ENCODE data around the gene ALK. TPM values are rescaled to one million over a fixed set of nuclear protein-coding genes. Genes with fewer than 3 reads are reported as not detected.

Gene ALK
- total and polyA plus RNA-seq, 2 donors, result 0.19 to 0.21 TPM

- WGBS, result 56% methylated on average over 2 of the region's 2 CpGs
- Histone ChIP-seq H3K27me3 (ENCODE audit: control insufficient read depth in 2 of 2, insufficient read depth in 1 of 2, low read length in 1 of 2) (no peaks in the 10 kb centered on the region), H3K4me1 (ENCODE audit: control insufficient read depth in 2 of 2, insufficient read depth in 2 of 2, low read length in 2 of 2) (no peaks in the 10 kb centered on the region), H3K9me3 (ENCODE audit: control insufficient read depth in 2 of 2, insufficient read depth in 1 of 2, low read length in 1 of 2) (no peaks in the 10 kb centered on the region), H3K36me3 (ENCODE audit: control insufficient read depth in 2 of 2, insufficient read depth in 2 of 2, low read length in 1 of 2) (no peaks in the 10 kb centered on the region), H3K27ac (ENCODE audit: low read depth in 1 of 2, low read length in 1 of 2) (no peak overlapping the region), H3K4me3 (ENCODE audit: low read length in 2 of 2) (no peak overlapping the region)
- no peak for DNase-seq (ENCODE audit: low read depth in 6 of 9, low spot score in 9 of 9)
Measured at GRCh38 chr2:29449499-29449898, 471.9 kb downstream of the ALK start.

GRCh38 chr2:29448096-29448688, 473.2 kb downstream of the ALK start:
- no peaks in the 10 kb centered on the region for H3K36me3 ChIP-seq (ENCODE audit: control insufficient read depth in 2 of 2, insufficient read depth in 2 of 2, low read length in 1 of 2)
- no peak for DNase-seq (ENCODE audit: low read depth in 6 of 9, low spot score in 9 of 9)
- H3K4me1 ChIP-seq (ENCODE audit: control insufficient read depth in 2 of 2, insufficient read depth in 2 of 2, low read length in 2 of 2), result no peaks in the 10 kb centered on the region
- no peaks in the 10 kb centered on the region for H3K9me3 ChIP-seq (ENCODE audit: control insufficient read depth in 2 of 2, insufficient read depth in 1 of 2, low read length in 1 of 2)
- H3K4me3 ChIP-seq (ENCODE audit: low read length in 2 of 2), result no peak overlapping the region
- H3K27me3 ChIP-seq (ENCODE audit: control insufficient read depth in 2 of 2, insufficient read depth in 1 of 2, low read length in 1 of 2), result no peaks in the 10 kb centered on the region
- WGBS, result 87% methylated on average over 8 of the region's 8 CpGs
- H3K27ac ChIP-seq (ENCODE audit: low read depth in 1 of 2, low read length in 1 of 2), result no peak overlapping the region

DNA sequence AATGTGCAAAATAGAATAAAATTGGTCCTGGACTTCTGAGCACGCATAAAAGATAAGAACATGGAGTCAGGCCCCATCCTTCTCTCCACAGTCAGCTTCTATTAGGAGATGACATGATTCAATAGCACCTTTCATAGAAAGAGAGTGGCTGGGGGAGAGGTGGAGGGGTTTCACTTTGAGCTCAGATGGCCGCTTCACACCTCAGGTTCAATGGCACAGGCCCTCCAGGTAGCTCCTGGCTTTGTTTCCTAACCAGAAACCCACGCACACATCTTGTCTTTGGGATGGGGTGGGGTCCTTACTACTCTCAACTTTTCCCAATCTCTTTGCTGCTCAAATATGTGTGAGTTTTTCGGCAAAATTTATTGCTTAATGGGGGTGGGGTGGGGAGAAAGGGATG, 473.9 kb downstream of the ALK start:
- 93% methylated on average over 4 of the region's 4 CpGs for WGBS
- no peak for DNase-seq (ENCODE audit: low read depth in 6 of 9, low spot score in 9 of 9)

GRCh38 chr2:29446847-29447246, 474.5 kb downstream of the ALK start:
- Histone ChIP-seq H3K4me1 (ENCODE audit: control insufficient read depth in 2 of 2, insufficient read depth in 2 of 2, low read length in 2 of 2) (no peaks in the 10 kb centered on the region), H3K27me3 (ENCODE audit: control insufficient read depth in 2 of 2, insufficient read depth in 1 of 2, low read length in 1 of 2) (no peaks in the 10 kb centered on the region), H3K36me3 (ENCODE audit: control insufficient read depth in 2 of 2, insufficient read depth in 2 of 2, low read length in 1 of 2) (no peaks in the 10 kb centered on the region), H3K4me3 (ENCODE audit: low read length in 2 of 2) (no peak overlapping the region), H3K27ac (ENCODE audit: low read depth in 1 of 2, low read length in 1 of 2) (no peak overlapping the region), H3K9me3 (ENCODE audit: control insufficient read depth in 2 of 2, insufficient read depth in 1 of 2, low read length in 1 of 2) (no peaks in the 10 kb centered on the region)
- WGBS, result 85% methylated on average over 4 of the region's 4 CpGs
- no peak for DNase-seq (ENCODE audit: low read depth in 6 of 9, low spot score in 9 of 9)

More for the DNA sequence above, 473.9 kb downstream of the ALK start:
- Histone ChIP-seq H3K4me1 (ENCODE audit: control insufficient read depth in 2 of 2, insufficient read depth in 2 of 2, low read length in 2 of 2) (no peaks in the 10 kb centered on the region), H3K36me3 (ENCODE audit: control insufficient read depth in 2 of 2, insufficient read depth in 2 of 2, low read length in 1 of 2) (no peaks in the 10 kb centered on the region), H3K27ac (ENCODE audit: low read depth in 1 of 2, low read length in 1 of 2) (no peak overlapping the region), H3K27me3 (ENCODE audit: control insufficient read depth in 2 of 2, insufficient read depth in 1 of 2, low read length in 1 of 2) (no peaks in the 10 kb centered on the region), H3K9me3 (ENCODE audit: control insufficient read depth in 2 of 2, insufficient read depth in 1 of 2, low read length in 1 of 2) (no peaks in the 10 kb centered on the region), H3K4me3 (ENCODE audit: low read length in 2 of 2) (no peak overlapping the region)

GRCh38 chr2:29444150-29444549, 477.2 kb downstream of the ALK start:
- Histone ChIP-seq H3K4me3 (ENCODE audit: low read length in 2 of 2) (no peak overlapping the region), H3K27ac (ENCODE audit: low read depth in 1 of 2, low read length in 1 of 2) (no peak overlapping the region), H3K36me3 (ENCODE audit: control insufficient read depth in 2 of 2, insufficient read depth in 2 of 2, low read length in 1 of 2) (no peaks in the 10 kb centered on the region), H3K9me3 (ENCODE audit: control insufficient read depth in 2 of 2, insufficient read depth in 1 of 2, low read length in 1 of 2) (no peaks in the 10 kb centered on the region), H3K27me3 (ENCODE audit: control insufficient read depth in 2 of 2, insufficient read depth in 1 of 2, low read length in 1 of 2) (no peaks in the 10 kb centered on the region), H3K4me1 (ENCODE audit: control insufficient read depth in 2 of 2, insufficient read depth in 2 of 2, low read length in 2 of 2) (no peaks in the 10 kb centered on the region)
- DNase-seq (ENCODE audit: low read depth in 6 of 9, low spot score in 9 of 9), result no peak
- WGBS, result 97% methylated on average over 3 of the region's 3 CpGs

DNA sequence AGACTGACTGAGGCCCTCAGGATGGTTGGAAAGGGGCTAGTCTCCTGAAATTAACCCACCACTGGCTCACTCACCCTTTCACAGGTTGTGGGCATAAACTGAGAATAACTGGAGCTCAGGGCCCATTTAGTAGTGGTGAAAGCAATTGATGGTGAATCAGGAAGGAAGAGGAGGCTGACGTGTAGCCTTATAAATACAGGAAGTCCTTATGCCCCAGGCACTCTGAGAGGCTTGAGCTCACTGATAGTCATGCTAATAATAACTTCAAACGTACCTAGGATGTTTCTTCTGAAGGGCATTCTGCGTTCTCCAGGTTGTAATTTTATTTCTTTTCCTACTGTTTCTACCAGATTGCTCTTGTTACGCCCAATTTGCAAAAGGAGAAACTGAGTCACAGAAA, 477.8 kb downstream of the ALK start:
- H3K27me3 ChIP-seq (ENCODE audit: control insufficient read depth in 2 of 2, insufficient read depth in 1 of 2, low read length in 1 of 2), result no peaks in the 10 kb centered on the region
- 50% methylated on average over 4 of the region's 4 CpGs for WGBS
- no peaks in the 10 kb centered on the region for H3K9me3 ChIP-seq (ENCODE audit: control insufficient read depth in 2 of 2, insufficient read depth in 1 of 2, low read length in 1 of 2)
- no peaks in the 10 kb centered on the region for H3K4me1 ChIP-seq (ENCODE audit: control insufficient read depth in 2 of 2, insufficient read depth in 2 of 2, low read length in 2 of 2)
- no peak overlapping the region for H3K4me3 ChIP-seq (ENCODE audit: low read length in 2 of 2)
- H3K36me3 ChIP-seq (ENCODE audit: control insufficient read depth in 2 of 2, insufficient read depth in 2 of 2, low read length in 1 of 2), result no peaks in the 10 kb centered on the region
- DNase-seq (ENCODE audit: low read depth in 6 of 9, low spot score in 9 of 9), result no peak
- H3K27ac ChIP-seq (ENCODE audit: low read depth in 1 of 2, low read length in 1 of 2), result no peak overlapping the region

- H3K4me1 ChIP-seq (ENCODE audit: control insufficient read depth in 2 of 2, insufficient read depth in 2 of 2, low read length in 2 of 2), result no peaks in the 10 kb centered on the region
- no peaks in the 10 kb centered on the region for H3K9me3 ChIP-seq (ENCODE audit: control insufficient read depth in 2 of 2, insufficient read depth in 1 of 2, low read length in 1 of 2)
- no peaks in the 10 kb centered on the region for H3K36me3 ChIP-seq (ENCODE audit: control insufficient read depth in 2 of 2, insufficient read depth in 2 of 2, low read length in 1 of 2)
- H3K27me3 ChIP-seq (ENCODE audit: control insufficient read depth in 2 of 2, insufficient read depth in 1 of 2, low read length in 1 of 2), result no peaks in the 10 kb centered on the region
- DNase-seq (ENCODE audit: low read depth in 6 of 9, low spot score in 9 of 9), result no peak
- H3K27ac ChIP-seq (ENCODE audit: low read depth in 1 of 2, low read length in 1 of 2), result no peak overlapping the region
- WGBS, result 85% methylated on average over 4 of the region's 4 CpGs
- H3K4me3 ChIP-seq (ENCODE audit: low read length in 2 of 2), result no peak overlapping the region
Measured at GRCh38 chr2:29443151-29443550, 478.2 kb downstream of the ALK start.

DNA sequence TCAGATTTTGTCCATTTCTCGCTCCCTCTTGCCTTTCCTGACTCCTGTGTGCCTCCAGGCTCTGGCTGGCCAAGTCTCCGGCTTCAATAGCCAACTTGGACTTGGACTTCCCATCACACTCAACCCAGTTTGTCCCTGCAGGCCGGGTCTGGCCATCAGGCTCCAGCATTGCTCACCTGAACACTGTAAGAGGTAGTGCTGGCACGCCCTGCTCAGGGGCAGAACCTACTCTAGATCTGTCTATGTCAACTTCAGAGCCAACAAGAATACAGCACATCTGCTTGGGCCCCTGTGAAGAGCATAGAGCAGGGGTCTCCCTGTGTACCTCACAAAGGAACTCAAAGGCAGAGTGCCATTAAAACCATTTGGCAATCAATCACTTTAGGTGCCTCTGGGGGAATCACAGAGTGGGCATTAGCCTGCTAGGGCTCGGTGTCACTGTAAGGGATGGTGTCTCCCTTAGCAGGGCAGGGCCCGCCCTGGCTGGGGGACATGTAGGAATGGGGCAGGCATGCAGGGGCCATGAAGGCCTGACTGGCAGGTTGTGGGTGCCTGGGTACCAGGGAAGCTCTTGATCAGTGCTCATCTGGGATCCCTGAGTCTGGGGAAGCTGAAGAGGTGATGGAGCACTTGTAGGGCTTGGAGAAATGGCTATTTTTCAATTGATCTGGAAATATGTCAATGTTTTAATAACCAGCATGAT, 480.3 kb downstream of the ALK start:
- WGBS, result 89% methylated on average over 6 of the region's 6 CpGs
- Histone ChIP-seq H3K27ac (ENCODE audit: low read depth in 1 of 2, low read length in 1 of 2) (no peak overlapping the region), H3K4me3 (ENCODE audit: low read length in 2 of 2) (no peak overlapping the region), H3K4me1 (ENCODE audit: control insufficient read depth in 2 of 2, insufficient read depth in 2 of 2, low read length in 2 of 2) (no peaks in the 10 kb centered on the region), H3K9me3 (ENCODE audit: control insufficient read depth in 2 of 2, insufficient read depth in 1 of 2, low read length in 1 of 2) (no peaks in the 10 kb centered on the region), H3K27me3 (ENCODE audit: control insufficient read depth in 2 of 2, insufficient read depth in 1 of 2, low read length in 1 of 2) (no peaks in the 10 kb centered on the region), H3K36me3 (ENCODE audit: control insufficient read depth in 2 of 2, insufficient read depth in 2 of 2, low read length in 1 of 2) (no peaks in the 10 kb centered on the region)
- DNase-seq (ENCODE audit: low read depth in 6 of 9, low spot score in 9 of 9), result no peak

DNA sequence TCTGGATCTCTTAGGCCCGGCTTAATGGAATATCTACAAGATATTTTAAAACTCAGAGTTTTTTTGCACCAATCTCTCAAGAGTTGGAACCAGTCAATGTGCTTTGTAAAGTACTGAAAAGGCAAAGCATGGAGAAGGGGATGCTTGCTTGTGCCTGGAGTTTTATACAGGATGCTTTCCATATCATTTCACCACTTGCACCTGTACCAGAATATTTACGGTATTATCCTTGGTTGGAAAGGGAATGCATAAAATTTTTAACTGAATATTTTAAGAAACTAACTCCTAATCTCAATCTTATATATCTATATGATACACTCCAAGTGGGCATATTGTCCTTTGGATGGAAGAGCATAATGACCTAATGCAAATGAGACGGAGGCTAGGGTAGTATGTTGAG, 487.5 kb downstream of the ALK start:
- no peak overlapping the region for H3K4me3 ChIP-seq (ENCODE audit: low read length in 2 of 2)

More for the DNA sequence above, 487.5 kb downstream of the ALK start:
- no peaks in the 10 kb centered on the region for H3K27me3 ChIP-seq (ENCODE audit: control insufficient read depth in 2 of 2, insufficient read depth in 1 of 2, low read length in 1 of 2)
- 95% methylated on average over 3 of the region's 3 CpGs for WGBS
- no peaks in the 10 kb centered on the region for H3K36me3 ChIP-seq (ENCODE audit: control insufficient read depth in 2 of 2, insufficient read depth in 2 of 2, low read length in 1 of 2)
- H3K27ac ChIP-seq (ENCODE audit: low read depth in 1 of 2, low read length in 1 of 2), result no peak overlapping the region
- H3K9me3 ChIP-seq (ENCODE audit: control insufficient read depth in 2 of 2, insufficient read depth in 1 of 2, low read length in 1 of 2), result no peaks in the 10 kb centered on the region
- no peak for DNase-seq (ENCODE audit: low read depth in 6 of 9, low spot score in 9 of 9)
- no peaks in the 10 kb centered on the region for H3K4me1 ChIP-seq (ENCODE audit: control insufficient read depth in 2 of 2, insufficient read depth in 2 of 2, low read length in 2 of 2)
